Endothelial cell of umbilical vein (primary cell): ENCODE results near the gene KHNYN. TPM values are rescaled to one million over a fixed set of nuclear protein-coding genes. Genes with fewer than 3 reads are reported as not detected.

ENCODE experiments used
- BruUV-seq: library from RNA; stranded (reverse); fragments of 400-500 nt; replicated peaks from 2 replicates; lab custom pipeline; 2021; lab: Mats Ljungman, UMichigan
- CTCF ChIA-PET: fragments of 300-600, 350-600 bp; sonication (Branson Sonifier 250); formaldehyde crosslinking; loops from one replicate; lab custom pipeline; 2021; ENCODE audit warnings: antibody characterized with exemption, inconsistent platforms; lab: Charles Lee
- POLR2A ChIA-PET: fragments of 300-600, 350-600 bp; sonication (Branson Sonifier 250); formaldehyde crosslinking; loops from one replicate; lab custom pipeline; 2021; ENCODE audit warnings: antibody characterized with exemption, inconsistent platforms; lab: Charles Lee
- DNase-seq: peaks from one replicate; pipeline ENCODE4 v3.0.0-alpha.2; 2011; ENCODE audit warnings: low read depth, low spot score
- FAIRE-seq: peaks from 2 replicates; lab custom pipeline; 2011; peaks lifted over from hg19 to GRCh38; lab: Jason Lieb, UNC
- H2AFZ ChIP-seq: 2 replicates; pipeline ENCODE4 v1.6.0; 2012; ENCODE audit warnings: low read depth, low read length, control low read depth, inconsistent platforms
- H3K27ac ChIP-seq: 2 replicates; pipeline ENCODE4 v1.5.1; 2011; ENCODE audit warnings: low read depth, mild to moderate bottlenecking, control low read depth, low read length, moderate library complexity; ENCODE audit not compliant: insufficient read depth
- H3K27me3 ChIP-seq, 2 experiments: 2 replicates each; pipeline versions ENCODE4 v1.6.0 to v1.6.1; 2011; ENCODE audit warnings: low read length in 2 of 2, mixed read lengths in 1 of 2; ENCODE audit not compliant: control insufficient read depth in 2 of 2, insufficient read depth in 2 of 2
- H3K36me3 ChIP-seq, 2 experiments: 2 replicates in 1 of 2; 3 replicates in 1 of 2; pipeline ENCODE4 v1.5.1; 2011; ENCODE audit warnings: low read length in 2 of 2, mild to moderate bottlenecking in 1 of 2, moderate library complexity in 1 of 2; ENCODE audit not compliant: control insufficient read depth in 2 of 2, insufficient read depth in 2 of 2; ENCODE audit errors: extremely low read depth in 1 of 2
- H3K4me1 ChIP-seq: 3 replicates; pipeline ENCODE4 v1.5.1; 2011; ENCODE audit warnings: mild to moderate bottlenecking, low read length; ENCODE audit not compliant: control insufficient read depth, insufficient read depth; ENCODE audit errors: extremely low read depth
- H3K4me2 ChIP-seq: 2 replicates; pipeline ENCODE4 v1.6.1; 2011; ENCODE audit warnings: low read length, control low read depth, mixed read lengths; ENCODE audit not compliant: insufficient read depth
- H3K4me3 ChIP-seq, 3 experiments: fragments of 200-600 bp in 1 of 3; sonication (generic), shearing (Covaris generic) in 1 of 3; replicated peaks in 1 of 3; 2 replicates each; pipeline ENCODE4 v1.5.1; 2011 to 2016; ENCODE audit warnings: control low read depth in 3 of 3, low read length in 3 of 3, mild to moderate bottlenecking in 2 of 3, inconsistent platforms in 1 of 3, low read depth in 1 of 3, moderate library complexity in 1 of 3; ENCODE audit not compliant: insufficient read depth in 1 of 3
- H3K79me2 ChIP-seq: 2 replicates; pipeline ENCODE4 v1.6.0; 2012; ENCODE audit warnings: low read length, inconsistent platforms; ENCODE audit not compliant: control insufficient read depth, insufficient read depth
- H3K9ac ChIP-seq: replicated peaks from 2 replicates; pipeline ENCODE3; 2011; ENCODE audit warnings: low read length, control low read depth; ENCODE audit not compliant: insufficient read depth; ENCODE audit errors: extremely low read depth
- H3K9me1 ChIP-seq: replicated peaks from 3 replicates; pipeline ENCODE4 v1.6.0; 2011; ENCODE audit warnings: mild to moderate bottlenecking, low read length; ENCODE audit not compliant: control insufficient read depth, insufficient read depth; ENCODE audit errors: extremely low read depth
- H3K9me3 ChIP-seq: replicated peaks from 2 replicates; pipeline ENCODE4 v1.5.1; 2012; ENCODE audit warnings: low read length, inconsistent platforms; ENCODE audit not compliant: control insufficient read depth, insufficient read depth
- H4K20me1 ChIP-seq: replicated peaks from 2 replicates; pipeline ENCODE3; 2011; ENCODE audit warnings: mild to moderate bottlenecking, low read length; ENCODE audit not compliant: control insufficient read depth, insufficient read depth; ENCODE audit errors: extremely low read depth
- CTCF ChIP-seq, 2 donors: IDR thresholded peaks; 1 replicate in 1 of 2; 2 replicates in 1 of 2; pipeline ENCODE4 v1.5.1; 2011; ENCODE audit warnings: low read length in 2 of 2, mild to moderate bottlenecking in 2 of 2, moderate library complexity in 2 of 2, control low read depth in 1 of 2, inconsistent platforms in 1 of 2, low read depth in 1 of 2; ENCODE audit not compliant: insufficient read depth in 1 of 2; ENCODE audit errors: extremely low read depth in 1 of 2
- EZH2 ChIP-seq: IDR thresholded peaks from 2 replicates; pipeline ENCODE4 v1.6.1; 2012; ENCODE audit warnings: borderline replicate concordance, low read depth, mild to moderate bottlenecking, moderate library complexity, low read length, inconsistent platforms; ENCODE audit not compliant: severe bottlenecking
- FOS ChIP-seq: IDR thresholded peaks from 2 replicates; pipeline ENCODE4 v1.6.1; 2011; ENCODE audit warnings: mild to moderate bottlenecking, low read length, moderate library complexity, borderline replicate concordance; ENCODE audit not compliant: insufficient read depth
- GATA2 ChIP-seq: IDR thresholded peaks from 2 replicates; pipeline ENCODE4 v1.7.0; 2011; ENCODE audit warnings: low read depth, mild to moderate bottlenecking, moderate library complexity, mixed read lengths, low read length; ENCODE audit not compliant: insufficient read length, insufficient read depth
- JUN ChIP-seq: IDR thresholded peaks from 2 replicates; pipeline ENCODE4 v1.6.1; 2011; ENCODE audit warnings: borderline replicate concordance, low read depth; ENCODE audit not compliant: insufficient read length, insufficient read depth
- MYC ChIP-seq: IDR thresholded peaks from one replicate; pipeline ENCODE4 v1.6.1; 2011; ENCODE audit warnings: mild to moderate bottlenecking, low read depth, low read length
- POLR2A ChIP-seq: IDR thresholded peaks from 2 replicates; pipeline ENCODE4 v1.6.1; 2012; ENCODE audit warnings: low read depth, mild to moderate bottlenecking, control low read depth, low read length
- POLR2AphosphoS5 ChIP-seq: IDR thresholded peaks from 2 replicates; pipeline ENCODE4 v1.6.1; 2012; ENCODE audit warnings: low read depth, mild to moderate bottlenecking, control low read depth, low read length, moderate library complexity; ENCODE audit not compliant: insufficient read depth
- dilution Hi-C: fragments of 300-500 bp; cut with MboI; formaldehyde crosslinking; loops from one replicate; pipeline ENCODE4 v1.15.0; 2019; ENCODE audit warnings: low sequenced_read_pairs; ENCODE audit not compliant: extremely low pct_ligation_motif_present
- intact Hi-C: fragments of 100-400 bp; cut with micrococcal nuclease; formaldehyde crosslinking; loops from one replicate; pipeline ENCODE4 v1.10.0; 2022
- polyA plus RNA-seq, 4 experiments: library from polyadenylated mRNA; depleted of rRNA in 3 of 4; stranded (reverse) in 3 of 4; unstranded in 1 of 4; fragments of >200 nt; gene quantifications; 2 replicates each; pipeline versions ENCODE4 v1.2.1 to v1.2.3, GENCODE V29; 2011 to 2012; ENCODE audit warnings: missing spikeins in 1 of 4
- total RNA-seq: library from RNA; stranded (reverse); gene quantifications from 2 replicates; pipeline ENCODE4 v1.2.3, GENCODE V29; 2021
- TF ChIP-seq, protein P1 (sequence below): IDR thresholded peaks from 2 replicates; pipeline ENCODE4 v1.6.1; 2011; ENCODE audit not compliant: insufficient read depth, insufficient read length

The KHNYN gene
- total and polyA plus RNA-seq, 2 donors (not counting 3 experiments of a cell fraction or from before 2014, with no cell fraction given): 25.4 to 63.3 TPM

- Histone ChIP-seq H3K4me1 (peaks cover 33% of the 10 kb centered on the region), H3K27ac (peak overlapping the region; percentile 98), H3K4me3 (peak overlapping the region in 2 of 3 experiments; percentile 40 to 88), H3K9me1 (no peaks in the 10 kb centered on the region), H3K9ac (no peak overlapping the region), H4K20me1 (no peaks in the 10 kb centered on the region), H3K79me2 (peaks cover 2% of the 10 kb centered on the region), H3K36me3 (peaks cover 7 to 23% of the 10 kb centered on the region in 2 experiments), H3K27me3 (no peaks in the 10 kb centered on the region), H3K9me3 (no peaks in the 10 kb centered on the region), H3K4me2 (peak overlapping the region; percentile 76), H2AFZ (no peak overlapping the region)
- intact Hi-C loops: loop anchor here (10.0 kb wide), 1 partner anchor 953 kb away; no protein-coding TSS in a partner anchor
- DNase-seq: no peak
- dilution Hi-C loops: no loop called here
- no peak for TF ChIP-seq POLR2AphosphoS5
- TF ChIP-seq MYC: no peak
- TF ChIP-seq, protein P1, sequence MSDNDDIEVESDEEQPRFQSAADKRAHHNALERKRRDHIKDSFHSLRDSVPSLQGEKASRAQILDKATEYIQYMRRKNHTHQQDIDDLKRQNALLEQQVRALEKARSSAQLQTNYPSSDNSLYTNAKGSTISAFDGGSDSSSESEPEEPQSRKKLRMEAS: no peak
- no peak for TF ChIP-seq GATA2
- TF ChIP-seq FOS: no peak
- no peak for TF ChIP-seq JUN
- no peak for TF ChIP-seq POLR2A
- ChIA-PET POLR2A (interaction anchor here (0.5 to 1.5 kb wide), 4 partner anchors 10 to 353 kb away, joined by 3 to 5 read pairs (median 4); partner anchors contain the start of genes CBLN3 and KHNYN), CTCF (interaction anchor here (1.1 to 2.2 kb wide), 6 partner anchors 10 to 145 kb away, joined by 3 to 31 read pairs (median 8); no protein-coding TSS in a partner anchor)
- FAIRE-seq: no peak
- TSS peak; percentile 52 for BruUV-seq
These were observed 11.7 kb downstream of the KHNYN start for GRCh38 chr14:24441485-24441884.

DNA sequence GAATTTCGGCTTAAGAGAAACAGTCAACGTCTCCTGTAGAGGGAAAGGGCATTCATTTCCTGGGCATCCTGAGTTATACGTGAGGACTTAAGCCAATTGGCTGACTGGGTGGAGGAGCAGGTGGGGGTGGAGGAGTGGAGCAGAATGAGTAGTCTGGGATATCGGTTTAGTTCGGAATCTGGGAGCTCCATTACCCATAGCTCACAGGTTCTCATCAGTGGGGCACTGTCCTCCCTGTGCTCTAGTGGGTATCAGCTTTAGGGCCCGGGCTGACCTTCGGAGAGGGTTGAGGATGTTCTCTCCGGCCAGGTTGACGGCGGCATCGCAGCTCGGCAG, 12.1 kb downstream of the KHNYN start:
- H3K4me2 ChIP-seq: peak overlapping the region; percentile 76
- intact Hi-C loops: loop anchor here (10.0 kb wide), 1 partner anchor 953 kb away; no protein-coding TSS in a partner anchor
- DNase-seq: no peak
- no peaks in the 10 kb centered on the region for H4K20me1 ChIP-seq
- H3K79me2 ChIP-seq: peaks cover 2% of the 10 kb centered on the region
- peak overlapping the region; percentile 98 for H3K27ac ChIP-seq
- H3K36me3 ChIP-seq: peaks cover 7 to 23% of the 10 kb centered on the region in 2 experiments
- H3K4me1 ChIP-seq: peaks cover 30% of the 10 kb centered on the region
- H3K9ac ChIP-seq: peak overlapping the region; percentile 97
- ChIA-PET CTCF (interaction anchor here (1.1 to 2.2 kb wide), 6 partner anchors 10 to 145 kb away, joined by 3 to 31 read pairs (median 8); no protein-coding TSS in a partner anchor), POLR2A (interaction anchor here (0.5 to 1.5 kb wide), 4 partner anchors 10 to 354 kb away, joined by 3 to 5 read pairs (median 4); partner anchors contain the start of genes CBLN3 and KHNYN)
- BruUV-seq: no TSS peak
- TF ChIP-seq CTCF (IDR thresholded peaks at IDR 0.05; ENCODE audit: extremely low read depth in 1 of 2, insufficient read depth in 1 of 2, low read depth in 1 of 2, low read length in 2 of 2): no peak
- TF ChIP-seq POLR2A: no peak
- TF ChIP-seq FOS: no peak
- no peak for TF ChIP-seq EZH2
- TF ChIP-seq, protein P1: no peak
- no peak for TF ChIP-seq GATA2
- TF ChIP-seq MYC: no peak
- TF ChIP-seq POLR2AphosphoS5: no peak
- TF ChIP-seq JUN: no peak
- H2AFZ ChIP-seq: peak overlapping the region; percentile 35
- no peaks in the 10 kb centered on the region for H3K9me1 ChIP-seq
- no peaks in the 10 kb centered on the region for H3K9me3 ChIP-seq
- peak overlapping the region; percentile 40 to 88 (median 74) for H3K4me3 ChIP-seq
- H3K27me3 ChIP-seq: no peaks in the 10 kb centered on the region
- FAIRE-seq: no peak
- dilution Hi-C loops: no loop called here
